Body of pancreas (tissue), 4 donors: Measurements from ENCODE around the gene DMD. TPM values are rescaled to one million over a fixed set of nuclear protein-coding genes. Genes with fewer than 3 reads are reported as not detected.

Experiments
- ATAC-seq: fragments of 150-250 bp; one replicate; pipeline ENCODE4 v1.9.1; 2016
- DNase-seq, 4 donors: peaks; one replicate each; pipeline ENCODE4 v3.0.0-alpha.2; 2019
- H3K27ac ChIP-seq, 4 donors: fragments of 200-600 bp; sonication (generic); 1 replicate in 3 of 4; 2 replicates in 1 of 4; pipeline versions ENCODE4 v1.5.1 to v1.6.1; 2016 to 2019; ENCODE audit warnings: mild to moderate bottlenecking in 1 of 4, mixed read lengths in 1 of 4, moderate library complexity in 1 of 4
- H3K27me3 ChIP-seq, 2 donors: fragments of 200-600 bp; sonication (generic); one replicate each; pipeline ENCODE4 v1.6.0; 2016; ENCODE audit warnings: mild to moderate bottlenecking in 1 of 2
- H3K36me3 ChIP-seq, 2 donors: fragments of 200-600 bp; sonication (generic); replicated peaks in 1 of 2; 2 replicates each; pipeline ENCODE4 v1.5.1; 2016; ENCODE audit warnings: low read depth in 2 of 2; ENCODE audit not compliant: insufficient read depth in 1 of 2
- H3K4me1 ChIP-seq: fragments of 200-600 bp; sonication (generic); one replicate; pipeline ENCODE4 v1.6.0; 2016
- H3K4me3 ChIP-seq, 2 donors: fragments of 200-600 bp; sonication (generic); 1 replicate in 1 of 2; 2 replicates in 1 of 2; pipeline ENCODE4 v1.5.1; 2016 to 2019
- H3K9me3 ChIP-seq, 3 donors: fragments of 200-600 bp; sonication (generic); 1 replicate in 2 of 3; 2 replicates in 1 of 3; pipeline ENCODE4 v1.5.1; 2016
- POLR2A ChIP-seq, 3 donors: fragments of 450-650 bp; IDR thresholded peaks; one replicate each; pipeline ENCODE4 v1.6.1; 2016; ENCODE audit warnings: antibody characterized with exemption in 3 of 3, mild to moderate bottlenecking in 2 of 3
- WGBS, 2 donors: methylation state at CpG; one replicate each; pipeline ENCODE4 v1.1.5; 2017; 5-methylcytosine and 5-hydroxymethylcytosine counted together
- intact Hi-C: fragments of 100-400 bp; cut with DNase I; formaldehyde crosslinking; loops from one replicate; pipeline ENCODE4 v1.15.1; 2023
- total RNA-seq, 2 donors: library from RNA; depleted of rRNA; stranded (reverse); fragments of >200 nt; gene quantifications; one replicate each; pipeline ENCODE4 v1.1.0, GENCODE V29; 2016
- TF ChIP-seq, protein P1 (sequence below), 7 experiments: fragments of 450-650 bp in 4 of 7; fragments of 200-600 bp in 3 of 7; sonication (generic) in 3 of 7; IDR thresholded peaks; one replicate each; pipeline ENCODE4 v1.5.1; 2016 to 2019; ENCODE audit warnings: antibody characterized with exemption in 7 of 7

DMD gene
- total RNA-seq, 2 donors from 2014 or later: 28.5 to 38.6 TPM

GRCh38 chrX:33041141-33041540, 170.2 kb downstream of the DMD start:
- Histone ChIP-seq H3K27me3 (no peaks in the 10 kb centered on the region), H3K27ac (no peak overlapping the region), H3K4me3 (no peak overlapping the region), H3K9me3 (no peaks in the 10 kb centered on the region), H3K36me3 (no peaks in the 10 kb centered on the region), H3K4me1 (no peaks in the 10 kb centered on the region)
- no peak for ATAC-seq
- intact Hi-C loops: no loop called here
- DNase-seq: no peak
- WGBS, 2 donors: 90 to 97% methylated on average over 20 to 21 of the region's 22 CpGs
- TF ChIP-seq, protein P1, sequence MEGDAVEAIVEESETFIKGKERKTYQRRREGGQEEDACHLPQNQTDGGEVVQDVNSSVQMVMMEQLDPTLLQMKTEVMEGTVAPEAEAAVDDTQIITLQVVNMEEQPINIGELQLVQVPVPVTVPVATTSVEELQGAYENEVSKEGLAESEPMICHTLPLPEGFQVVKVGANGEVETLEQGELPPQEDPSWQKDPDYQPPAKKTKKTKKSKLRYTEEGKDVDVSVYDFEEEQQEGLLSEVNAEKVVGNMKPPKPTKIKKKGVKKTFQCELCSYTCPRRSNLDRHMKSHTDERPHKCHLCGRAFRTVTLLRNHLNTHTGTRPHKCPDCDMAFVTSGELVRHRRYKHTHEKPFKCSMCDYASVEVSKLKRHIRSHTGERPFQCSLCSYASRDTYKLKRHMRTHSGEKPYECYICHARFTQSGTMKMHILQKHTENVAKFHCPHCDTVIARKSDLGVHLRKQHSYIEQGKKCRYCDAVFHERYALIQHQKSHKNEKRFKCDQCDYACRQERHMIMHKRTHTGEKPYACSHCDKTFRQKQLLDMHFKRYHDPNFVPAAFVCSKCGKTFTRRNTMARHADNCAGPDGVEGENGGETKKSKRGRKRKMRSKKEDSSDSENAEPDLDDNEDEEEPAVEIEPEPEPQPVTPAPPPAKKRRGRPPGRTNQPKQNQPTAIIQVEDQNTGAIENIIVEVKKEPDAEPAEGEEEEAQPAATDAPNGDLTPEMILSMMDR (IDR thresholded peaks at IDR 0.05): no peak
- no peak for TF ChIP-seq POLR2A (IDR thresholded peaks at IDR 0.05)

GRCh38 chrX:33032700-33033099, 178.6 kb downstream of the DMD start:
- WGBS, 2 donors: 70 to 75% methylated on average over 3 of the region's 3 CpGs
- Histone ChIP-seq H3K27me3 (no peaks in the 10 kb centered on the region), H3K9me3 (no peaks in the 10 kb centered on the region), H3K4me1 (no peaks in the 10 kb centered on the region), H3K4me3 (no peak overlapping the region), H3K27ac (no peak overlapping the region), H3K36me3 (no peaks in the 10 kb centered on the region)
- no peak for DNase-seq
- no peak for ATAC-seq
- no peak for TF ChIP-seq POLR2A (IDR thresholded peaks at IDR 0.05)
- TF ChIP-seq, protein P1 (IDR thresholded peaks at IDR 0.05): no peak
- intact Hi-C loops: no loop called here

- ATAC-seq: no peak
- intact Hi-C loops: no loop called here
- H3K36me3 ChIP-seq: no peaks in the 10 kb centered on the region
- H3K4me3 ChIP-seq: no peak overlapping the region
- TF ChIP-seq POLR2A (IDR thresholded peaks at IDR 0.05): no peak
- TF ChIP-seq, protein P1 (IDR thresholded peaks at IDR 0.05): no peak
- no peak overlapping the region for H3K27ac ChIP-seq
- WGBS, 2 donors: 74 to 79% methylated on average over 6 of the region's 6 CpGs
- H3K9me3 ChIP-seq: no peaks in the 10 kb centered on the region
- no peaks in the 10 kb centered on the region for H3K27me3 ChIP-seq
- no peaks in the 10 kb centered on the region for H3K4me1 ChIP-seq
- no peak for DNase-seq
These were observed 196.4 kb downstream of the DMD start for GRCh38 chrX:33014949-33015348.

DNA sequence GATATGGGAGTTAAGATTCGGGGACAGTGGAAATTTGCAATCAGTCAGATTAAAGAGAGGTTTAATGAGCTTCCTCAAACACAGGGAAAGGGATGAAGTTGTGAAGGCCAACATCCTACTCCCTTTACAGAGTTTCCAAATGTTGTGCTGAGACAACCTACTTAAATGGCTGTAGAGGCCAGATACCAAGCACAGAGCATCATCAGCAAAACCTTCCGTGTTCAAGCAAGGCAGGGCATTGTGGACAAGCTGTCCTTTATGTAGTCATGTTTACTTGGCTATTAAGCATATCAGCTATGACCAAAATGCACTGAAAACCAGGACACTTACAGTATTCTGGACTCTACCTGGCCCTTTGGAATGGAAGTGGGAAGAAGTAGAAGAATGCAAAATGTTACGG, 197.3 kb downstream of the DMD start:
- DNase-seq (no peak), ATAC-seq (no peak)
- Histone ChIP-seq H3K27ac (no peak overlapping the region), H3K4me1 (no peaks in the 10 kb centered on the region), H3K4me3 (no peak overlapping the region), H3K36me3 (no peaks in the 10 kb centered on the region), H3K9me3 (no peaks in the 10 kb centered on the region), H3K27me3 (no peaks in the 10 kb centered on the region)
- no peak for TF ChIP-seq POLR2A (IDR thresholded peaks at IDR 0.05)
- TF ChIP-seq, protein P1 (IDR thresholded peaks at IDR 0.05): no peak
- intact Hi-C loops: no loop called here
- WGBS, 2 donors: 82 to 83% methylated on average over 3 of the region's 3 CpGs

GRCh38 chrX:33001107-33001506, 210.2 kb downstream of the DMD start:
- Histone ChIP-seq H3K4me1 (no peaks in the 10 kb centered on the region), H3K27ac (no peak overlapping the region), H3K4me3 (no peak overlapping the region), H3K36me3 (no peaks in the 10 kb centered on the region), H3K9me3 (no peaks in the 10 kb centered on the region), H3K27me3 (no peaks in the 10 kb centered on the region)
- ATAC-seq (no peak), DNase-seq (no peak)
- intact Hi-C loops: no loop called here
- no peak for TF ChIP-seq POLR2A (IDR thresholded peaks at IDR 0.05)
- TF ChIP-seq, protein P1 (IDR thresholded peaks at IDR 0.05): no peak
